ENCODE data around the gene ABHD17A.

- TF ChIP-seq CTCF (optimal IDR thresholded peaks at IDR 0.05 in 1 of 3, IDR thresholded peaks at IDR 0.05 in 1 of 3, conservative IDR thresholded peaks at IDR 0.05 in 1 of 3; ENCODE audit: extremely low read depth in 1 of 3, insufficient read depth in 2 of 3, low read length in 3 of 3) (no peak), EZH2 (IDR thresholded peaks at IDR 0.05; ENCODE audit: low read length) (no peak)
These were observed 42.2 kb downstream of the ABHD17A start for GRCh38 chr19:1843116-1843515.
